Measurements from ENCODE around the gene ZNF263.
A peak's percentile ranks its signal among the peaks of the same experiment; 100 is the strongest.

ZNF263 gene

GRCh38 chr16:3249020-3249419 is 34.3 kb upstream of the ZNF263 start:
- no peaks in the 10 kb centered on the region for H3K36me3 ChIP-seq (ENCODE audit: control insufficient read depth, insufficient read depth, low read length)
- no peak overlapping the region for H3K27ac ChIP-seq (ENCODE audit: low read depth, low read length, severe bottlenecking)
- H3K9me3 ChIP-seq (ENCODE audit: control insufficient read depth, low read length) = no peaks in the 10 kb centered on the region
- 60 to 100% methylated on average over 1 of the region's 1 CpG for WGBS, 2 experiments (ENCODE audit: insufficient coverage in 2 of 2)
- no peak overlapping the region for H3K4me3 ChIP-seq (ENCODE audit: extremely low read depth, insufficient read depth, low read length, poor library complexity, severe bottlenecking)
- H3K4me1 ChIP-seq (ENCODE audit: control insufficient read depth, insufficient read depth, low read length, poor library complexity, severe bottlenecking) = no peaks in the 10 kb centered on the region

- Histone ChIP-seq H3K4me3 (ENCODE audit: extremely low read depth, insufficient read depth, low read length, poor library complexity, severe bottlenecking) (no peak overlapping the region), H3K36me3 (ENCODE audit: control insufficient read depth, insufficient read depth, low read length) (no peaks in the 10 kb centered on the region), H3K9me3 (ENCODE audit: control insufficient read depth, low read length) (no peaks in the 10 kb centered on the region), H3K4me1 (ENCODE audit: control insufficient read depth, insufficient read depth, low read length, poor library complexity, severe bottlenecking) (no peaks in the 10 kb centered on the region), H3K27ac (ENCODE audit: low read depth, low read length, severe bottlenecking) (no peak overlapping the region)
- WGBS, 2 experiments (ENCODE audit: insufficient coverage in 2 of 2) = 82 to 83% methylated on average over 14 of the region's 14 CpGs
These were observed 33.8 kb upstream of the ZNF263 start for GRCh38 chr16:3249451-3249850.

GRCh38 chr16:3252967-3253366 is 30.3 kb upstream of the ZNF263 start:
- WGBS, 2 experiments (ENCODE audit: insufficient coverage in 2 of 2) = 88 to 95% methylated on average over 1 to 3 of the region's 4 CpGs
- Histone ChIP-seq H3K4me3 (ENCODE audit: extremely low read depth, insufficient read depth, low read length, poor library complexity, severe bottlenecking) (no peak overlapping the region), H3K27ac (ENCODE audit: low read depth, low read length, severe bottlenecking) (no peak overlapping the region), H3K4me1 (ENCODE audit: control insufficient read depth, insufficient read depth, low read length, poor library complexity, severe bottlenecking) (no peaks in the 10 kb centered on the region), H3K36me3 (ENCODE audit: control insufficient read depth, insufficient read depth, low read length) (no peaks in the 10 kb centered on the region), H3K9me3 (ENCODE audit: control insufficient read depth, low read length) (no peaks in the 10 kb centered on the region)

GRCh38 chr16:3254309-3254708 is 29.0 kb upstream of the ZNF263 start:
- 78 to 79% methylated on average over 29 to 30 of the region's 35 CpGs for WGBS, 2 experiments (ENCODE audit: insufficient coverage in 2 of 2)
- H3K36me3 ChIP-seq (ENCODE audit: control insufficient read depth, insufficient read depth, low read length) = no peaks in the 10 kb centered on the region
- no peak overlapping the region for H3K4me3 ChIP-seq (ENCODE audit: extremely low read depth, insufficient read depth, low read length, poor library complexity, severe bottlenecking)
- H3K4me1 ChIP-seq (ENCODE audit: control insufficient read depth, insufficient read depth, low read length, poor library complexity, severe bottlenecking) = no peaks in the 10 kb centered on the region
- no peaks in the 10 kb centered on the region for H3K9me3 ChIP-seq (ENCODE audit: control insufficient read depth, low read length)
- H3K27ac ChIP-seq (ENCODE audit: low read depth, low read length, severe bottlenecking) = no peak overlapping the region

- Histone ChIP-seq H3K4me3 (ENCODE audit: extremely low read depth, insufficient read depth, low read length, poor library complexity, severe bottlenecking) (no peak within 1 kb of the TSS), H3K9me3 (ENCODE audit: control insufficient read depth, low read length) (no peaks in the 10 kb centered on the region), H3K27ac (ENCODE audit: low read depth, low read length, severe bottlenecking) (no peak within 1 kb of the TSS), H3K36me3 (ENCODE audit: control insufficient read depth, insufficient read depth, low read length) (no peaks in the 10 kb centered on the region), H3K4me1 (ENCODE audit: control insufficient read depth, insufficient read depth, low read length, poor library complexity, severe bottlenecking) (no peaks in the 10 kb centered on the region)
- WGBS, 2 experiments (ENCODE audit: insufficient coverage in 2 of 2) = 82 to 88% methylated on average over 11 to 12 of the region's 14 CpGs
These were observed 27.0 kb upstream of the ZNF263 start, which contains the start of gene MEFV for GRCh38 chr16:3256146-3256865. Gene MEFV (minus strand): TSS chr16:3256633. CDS start chr16:3256587, 46 bp downstream.

GRCh38 chr16:3256866-3257465 is 26.3 kb upstream of the ZNF263 start:
- WGBS, 2 experiments (ENCODE audit: insufficient coverage in 2 of 2) = 74 to 76% methylated on average over 8 to 9 of the region's 9 CpGs

GRCh38 chr16:3259836-3260235 is 23.5 kb upstream of the ZNF263 start:
- Histone ChIP-seq H3K27ac (ENCODE audit: low read depth, low read length, severe bottlenecking) (no peak overlapping the region), H3K9me3 (ENCODE audit: control insufficient read depth, low read length) (peaks cover 2% of the 10 kb centered on the region), H3K4me3 (ENCODE audit: extremely low read depth, insufficient read depth, low read length, poor library complexity, severe bottlenecking) (no peak overlapping the region), H3K4me1 (ENCODE audit: control insufficient read depth, insufficient read depth, low read length, poor library complexity, severe bottlenecking) (no peaks in the 10 kb centered on the region), H3K36me3 (ENCODE audit: control insufficient read depth, insufficient read depth, low read length) (no peaks in the 10 kb centered on the region)
- WGBS, 2 experiments (ENCODE audit: insufficient coverage in 2 of 2) = 92 to 94% methylated on average over 5 of the region's 8 CpGs

More at GRCh38 chr16:3256866-3257465, 26.3 kb upstream of the ZNF263 start:
- no peak overlapping the region for H3K27ac ChIP-seq (ENCODE audit: low read depth, low read length, severe bottlenecking)
- no peaks in the 10 kb centered on the region for H3K4me1 ChIP-seq (ENCODE audit: control insufficient read depth, insufficient read depth, low read length, poor library complexity, severe bottlenecking)
- no peaks in the 10 kb centered on the region for H3K9me3 ChIP-seq (ENCODE audit: control insufficient read depth, low read length)
- no peak overlapping the region for H3K4me3 ChIP-seq (ENCODE audit: extremely low read depth, insufficient read depth, low read length, poor library complexity, severe bottlenecking)
- H3K36me3 ChIP-seq (ENCODE audit: control insufficient read depth, insufficient read depth, low read length) = no peaks in the 10 kb centered on the region

GRCh38 chr16:3262517-3262916 is 20.8 kb upstream of the ZNF263 start:
- no peak overlapping the region for H3K27ac ChIP-seq (ENCODE audit: low read depth, low read length, severe bottlenecking)
- no peak overlapping the region for H3K4me3 ChIP-seq (ENCODE audit: extremely low read depth, insufficient read depth, low read length, poor library complexity, severe bottlenecking)
- 88 to 89% methylated on average over 4 of the region's 4 CpGs for WGBS, 2 experiments (ENCODE audit: insufficient coverage in 2 of 2)
- H3K36me3 ChIP-seq (ENCODE audit: control insufficient read depth, insufficient read depth, low read length) = no peaks in the 10 kb centered on the region
- H3K9me3 ChIP-seq (ENCODE audit: control insufficient read depth, low read length) = peaks cover 5% of the 10 kb centered on the region
- H3K4me1 ChIP-seq (ENCODE audit: control insufficient read depth, insufficient read depth, low read length, poor library complexity, severe bottlenecking) = no peaks in the 10 kb centered on the region

GRCh38 chr16:3264137-3265036 is 18.9 kb upstream of the ZNF263 start:
- no peaks in the 10 kb centered on the region for H3K4me1 ChIP-seq (ENCODE audit: control insufficient read depth, insufficient read depth, low read length, poor library complexity, severe bottlenecking)
- peak overlapping the region; percentile 56 for H3K4me3 ChIP-seq (ENCODE audit: extremely low read depth, insufficient read depth, low read length, poor library complexity, severe bottlenecking)
- H3K9me3 ChIP-seq (ENCODE audit: control insufficient read depth, low read length) = peaks cover 5% of the 10 kb centered on the region
- H3K27ac ChIP-seq (ENCODE audit: low read depth, low read length, severe bottlenecking) = peak overlapping the region; percentile 62
- WGBS, 2 experiments (ENCODE audit: insufficient coverage in 2 of 2) = 10 to 16% methylated on average over 65 to 74 of the region's 77 CpGs
- no peaks in the 10 kb centered on the region for H3K36me3 ChIP-seq (ENCODE audit: control insufficient read depth, insufficient read depth, low read length)

GRCh38 chr16:3266873-3267537 is 16.3 kb upstream of the ZNF263 start:
- Histone ChIP-seq H3K4me3 (ENCODE audit: extremely low read depth, insufficient read depth, low read length, poor library complexity, severe bottlenecking) (no peak overlapping the region), H3K9me3 (ENCODE audit: control insufficient read depth, low read length) (peaks cover 5% of the 10 kb centered on the region), H3K4me1 (ENCODE audit: control insufficient read depth, insufficient read depth, low read length, poor library complexity, severe bottlenecking) (no peaks in the 10 kb centered on the region), H3K36me3 (ENCODE audit: control insufficient read depth, insufficient read depth, low read length) (no peaks in the 10 kb centered on the region), H3K27ac (ENCODE audit: low read depth, low read length, severe bottlenecking) (no peak overlapping the region)
- WGBS, 2 experiments (ENCODE audit: insufficient coverage in 2 of 2) = 69 to 100% methylated on average over 1 to 4 of the region's 5 CpGs

Measured in mesodermal cell (in vitro differentiated cells).